Measurements from ENCODE around the gene IL23R. TPM values are rescaled to one million over a fixed set of nuclear protein-coding genes. Genes with fewer than 3 reads are reported as not detected.
"Not testable (repeated sequence)": the region's sequence is repeated elsewhere in the genome, so short reads cannot be mapped to it uniquely, and the experiment has no call there.

The IL23R gene
- polyA plus RNA-seq, 1 donor (not counting 4 experiments of a cell fraction or from before 2014, with no cell fraction given) = not detected

- no peaks in the 10 kb centered on the region for H3K4me1 ChIP-seq (ENCODE audit: control insufficient read depth, extremely low read depth, insufficient read depth, low read length)
- no peaks in the 10 kb centered on the region for H3K9me1 ChIP-seq (ENCODE audit: control insufficient read depth, extremely low read depth, insufficient read depth, low read length)
- no peak overlapping the region for H3K4me3 ChIP-seq (ENCODE audit: control insufficient read depth in 2 of 3, extremely low read depth in 1 of 3, insufficient read depth in 2 of 3, low read depth in 1 of 3, low read length in 3 of 3)
- no peak overlapping the region for H3K4me2 ChIP-seq (ENCODE audit: control insufficient read depth, extremely low read depth, insufficient read depth, low read depth, low read length)
- H3K9ac ChIP-seq (ENCODE audit: control insufficient read depth, extremely low read depth, insufficient read depth, low read length) = no peak overlapping the region
- DNase-seq (ENCODE audit: low read depth, low spot score) = no peak
- H3K79me2 ChIP-seq (ENCODE audit: control insufficient read depth, insufficient read depth, low read length) = no peaks in the 10 kb centered on the region
- no peaks in the 10 kb centered on the region for H3K36me3 ChIP-seq (ENCODE audit: control insufficient read depth in 2 of 2, extremely low read depth in 1 of 2, insufficient read depth in 2 of 2, low read length in 2 of 2)
- H4K20me1 ChIP-seq (ENCODE audit: control insufficient read depth, extremely low read depth, insufficient read depth, low read length) = no peaks in the 10 kb centered on the region
- dilution Hi-C loops (cut with MboI; ENCODE audit: extremely low pct_ligation_motif_present, low sequenced_read_pairs) = no loop called here
- H3K27me3 ChIP-seq (ENCODE audit: control insufficient read depth, extremely low read depth, insufficient read depth, low read length) = no peaks in the 10 kb centered on the region
- H3K9me3 ChIP-seq (ENCODE audit: control insufficient read depth, low read depth, low read length) = no peaks in the 10 kb centered on the region
- no peak for TF ChIP-seq EZH2 (IDR thresholded peaks at IDR 0.05; ENCODE audit: low read length)
- no peak for TF ChIP-seq CTCF (optimal IDR thresholded peaks at IDR 0.05 in 1 of 3, IDR thresholded peaks at IDR 0.05 in 1 of 3, conservative IDR thresholded peaks at IDR 0.05 in 1 of 3; ENCODE audit: extremely low read depth in 1 of 3, insufficient read depth in 2 of 3, low read length in 3 of 3)
- FAIRE-seq = no peak
- no peak overlapping the region for H3K27ac ChIP-seq (ENCODE audit: control insufficient read depth, insufficient read depth, low read length)
- no peak overlapping the region for H2AFZ ChIP-seq (ENCODE audit: control insufficient read depth, low read length)
These were observed 35.6 kb downstream of the IL23R start for GRCh38 chr1:67201891-67202290.

GRCh38 chr1:67204298-67204980 is 38.2 kb downstream of the IL23R start:
- FAIRE-seq = no peak

GRCh38 chr1:67207398-67207797 is 41.1 kb downstream of the IL23R start:
- H3K27me3 ChIP-seq (ENCODE audit: control insufficient read depth, extremely low read depth, insufficient read depth, low read length); H3K9me1 ChIP-seq (ENCODE audit: control insufficient read depth, extremely low read depth, insufficient read depth, low read length); H3K4me2 ChIP-seq (ENCODE audit: control insufficient read depth, extremely low read depth, insufficient read depth, low read depth, low read length); H3K9me3 ChIP-seq (ENCODE audit: control insufficient read depth, low read depth, low read length); H3K79me2 ChIP-seq (ENCODE audit: control insufficient read depth, insufficient read depth, low read length); DNase-seq (ENCODE audit: low read depth, low spot score); H3K36me3 ChIP-seq (ENCODE audit: control insufficient read depth in 2 of 2, extremely low read depth in 1 of 2, insufficient read depth in 2 of 2, low read length in 2 of 2); H3K9ac ChIP-seq (ENCODE audit: control insufficient read depth, extremely low read depth, insufficient read depth, low read length); FAIRE-seq; H3K4me1 ChIP-seq (ENCODE audit: control insufficient read depth, extremely low read depth, insufficient read depth, low read length); H2AFZ ChIP-seq (ENCODE audit: control insufficient read depth, low read length); dilution Hi-C loops (cut with MboI; ENCODE audit: extremely low pct_ligation_motif_present, low sequenced_read_pairs); H3K4me3 ChIP-seq (ENCODE audit: control insufficient read depth in 2 of 3, extremely low read depth in 1 of 3, insufficient read depth in 2 of 3, low read depth in 1 of 3, low read length in 3 of 3); H4K20me1 ChIP-seq (ENCODE audit: control insufficient read depth, extremely low read depth, insufficient read depth, low read length); H3K27ac ChIP-seq (ENCODE audit: control insufficient read depth, insufficient read depth, low read length): not testable (repeated sequence)

More at GRCh38 chr1:67204298-67204980, 38.2 kb downstream of the IL23R start:
- Histone ChIP-seq H3K9ac (ENCODE audit: control insufficient read depth, extremely low read depth, insufficient read depth, low read length) (no peak overlapping the region), H3K36me3 (ENCODE audit: control insufficient read depth in 2 of 2, extremely low read depth in 1 of 2, insufficient read depth in 2 of 2, low read length in 2 of 2) (no peaks in the 10 kb centered on the region), H2AFZ (ENCODE audit: control insufficient read depth, low read length) (no peak overlapping the region), H3K4me3 (ENCODE audit: control insufficient read depth in 2 of 3, extremely low read depth in 1 of 3, insufficient read depth in 2 of 3, low read depth in 1 of 3, low read length in 3 of 3) (no peak overlapping the region), H3K4me1 (ENCODE audit: control insufficient read depth, extremely low read depth, insufficient read depth, low read length) (no peaks in the 10 kb centered on the region), H3K4me2 (ENCODE audit: control insufficient read depth, extremely low read depth, insufficient read depth, low read depth, low read length) (no peak overlapping the region), H3K9me3 (ENCODE audit: control insufficient read depth, low read depth, low read length) (no peaks in the 10 kb centered on the region), H3K27ac (ENCODE audit: control insufficient read depth, insufficient read depth, low read length) (no peak overlapping the region), H3K27me3 (ENCODE audit: control insufficient read depth, extremely low read depth, insufficient read depth, low read length) (no peaks in the 10 kb centered on the region), H3K79me2 (ENCODE audit: control insufficient read depth, insufficient read depth, low read length) (no peaks in the 10 kb centered on the region), H3K9me1 (ENCODE audit: control insufficient read depth, extremely low read depth, insufficient read depth, low read length) (no peaks in the 10 kb centered on the region), H4K20me1 (ENCODE audit: control insufficient read depth, extremely low read depth, insufficient read depth, low read length) (no peaks in the 10 kb centered on the region)
- dilution Hi-C loops (cut with MboI; ENCODE audit: extremely low pct_ligation_motif_present, low sequenced_read_pairs) = no loop called here
- TF ChIP-seq EZH2 (IDR thresholded peaks at IDR 0.05; ENCODE audit: low read length) (no peak), CTCF (optimal IDR thresholded peaks at IDR 0.05 in 1 of 3, IDR thresholded peaks at IDR 0.05 in 1 of 3, conservative IDR thresholded peaks at IDR 0.05 in 1 of 3; ENCODE audit: extremely low read depth in 1 of 3, insufficient read depth in 2 of 3, low read length in 3 of 3) (no peak)
- no peak for DNase-seq (ENCODE audit: low read depth, low spot score)
